Activated naive CD8-positive, alpha-beta T cell treated with anti-CD3 and anti-CD28 coated beads, Interleukin-2, amount 50 U/mL, for 24 hours (primary cell): ENCODE measurements around the gene TAF4B.
"Not testable (repeated sequence)": the region's sequence is repeated elsewhere in the genome, so short reads cannot be mapped to it uniquely, and the experiment has no call there.

Source experiments
- ATAC-seq: fragments of 150-1000 bp; cut with Tn5 transposase; one replicate; pipeline ENCODE4 v1.10.0; 2021
- DNase-seq: peaks from one replicate; pipeline ENCODE4 v3.0.0; 2021
- H3K27ac Mint-ChIP-seq: one replicate; pipeline ENCODE4 v1.8.0; 2021; ENCODE audit warnings: mild to moderate bottlenecking, mixed read lengths
- H3K27me3 Mint-ChIP-seq: one replicate; pipeline ENCODE4 v1.8.0; 2021; ENCODE audit warnings: mixed read lengths
- H3K36me3 Mint-ChIP-seq: one replicate; pipeline ENCODE4 v1.8.0; 2021; ENCODE audit warnings: low read depth, mixed read lengths
- H3K4me1 Mint-ChIP-seq: one replicate; pipeline ENCODE4 v1.8.0; 2021; ENCODE audit warnings: mixed read lengths
- H3K4me3 Mint-ChIP-seq: one replicate; pipeline ENCODE4 v1.8.0; 2021; ENCODE audit warnings: mild to moderate bottlenecking, moderate library complexity, mixed read lengths
- H3K9me3 Mint-ChIP-seq: one replicate; pipeline ENCODE4 v1.8.0; 2021; ENCODE audit warnings: mixed read lengths

TAF4B gene

GRCh38 chr18:26259416-26259815 is 33.2 kb downstream of the TAF4B start:
- Mint-ChIP-seq H3K4me1 (peaks cover 20% of the 10 kb centered on the region), H3K9me3 (peaks cover 11% of the 10 kb centered on the region), H3K36me3 (peaks cover 11% of the 10 kb centered on the region)
- DNase-seq, H3K27ac Mint-ChIP-seq, H3K4me3 Mint-ChIP-seq, H3K27me3 Mint-ChIP-seq, ATAC-seq: not testable (repeated sequence)

GRCh38 chr18:26262156-26262555 is 35.9 kb downstream of the TAF4B start:
- H3K4me1 Mint-ChIP-seq, result peaks cover 8% of the 10 kb centered on the region
- H3K9me3 Mint-ChIP-seq, result peaks cover 11% of the 10 kb centered on the region
- no peak overlapping the region for H3K27ac Mint-ChIP-seq
- H3K27me3 Mint-ChIP-seq, result no peaks in the 10 kb centered on the region
- peaks cover 13% of the 10 kb centered on the region for H3K36me3 Mint-ChIP-seq
- no peak for DNase-seq
- no peak overlapping the region for H3K4me3 Mint-ChIP-seq
- no peak for ATAC-seq

GRCh38 chr18:26267357-26267930 is 41.2 kb downstream of the TAF4B start:
- Mint-ChIP-seq H3K27me3 (no peaks in the 10 kb centered on the region), H3K4me3 (no peak overlapping the region), H3K27ac (no peak overlapping the region), H3K4me1 (no peaks in the 10 kb centered on the region), H3K36me3 (peaks cover 26% of the 10 kb centered on the region), H3K9me3 (no peaks in the 10 kb centered on the region)
- ATAC-seq (no peak), DNase-seq (no peak)

GRCh38 chr18:26268454-26268853 is 42.2 kb downstream of the TAF4B start:
- Mint-ChIP-seq H3K27me3 (no peaks in the 10 kb centered on the region), H3K4me3 (no peak overlapping the region), H3K36me3 (peaks cover 29% of the 10 kb centered on the region), H3K9me3 (no peaks in the 10 kb centered on the region), H3K4me1 (no peaks in the 10 kb centered on the region), H3K27ac (no peak overlapping the region)
- ATAC-seq, result no peak
- DNase-seq, result no peak

GRCh38 chr18:26271917-26272549 is 45.8 kb downstream of the TAF4B start:
- no peak for ATAC-seq
- Mint-ChIP-seq H3K27ac (no peak overlapping the region), H3K4me1 (no peaks in the 10 kb centered on the region), H3K9me3 (no peaks in the 10 kb centered on the region), H3K4me3 (no peak overlapping the region), H3K27me3 (no peaks in the 10 kb centered on the region), H3K36me3 (peaks cover 42% of the 10 kb centered on the region)
- DNase-seq, result no peak

GRCh38 chr18:26277374-26277773 is 51.1 kb downstream of the TAF4B start:
- no peak for DNase-seq
- H3K4me3 Mint-ChIP-seq, result no peak overlapping the region
- no peaks in the 10 kb centered on the region for H3K4me1 Mint-ChIP-seq
- H3K27me3 Mint-ChIP-seq, result no peaks in the 10 kb centered on the region
- no peak for ATAC-seq
- H3K36me3 Mint-ChIP-seq, result peaks cover 51% of the 10 kb centered on the region
- no peak overlapping the region for H3K27ac Mint-ChIP-seq
- peaks cover 9% of the 10 kb centered on the region for H3K9me3 Mint-ChIP-seq

- no peak overlapping the region for H3K27ac Mint-ChIP-seq
- no peaks in the 10 kb centered on the region for H3K27me3 Mint-ChIP-seq
- H3K9me3 Mint-ChIP-seq, result peaks cover 9% of the 10 kb centered on the region
- H3K4me1 Mint-ChIP-seq, result no peaks in the 10 kb centered on the region
- DNase-seq (no peak), ATAC-seq (no peak)
- H3K4me3 Mint-ChIP-seq, result no peak overlapping the region
- H3K36me3 Mint-ChIP-seq, result peaks cover 59% of the 10 kb centered on the region
Measured at GRCh38 chr18:26279428-26279827, 53.2 kb downstream of the TAF4B start.

- Mint-ChIP-seq H3K27ac (peak overlapping the region; percentile 35), H3K36me3 (peaks cover 38% of the 10 kb centered on the region), H3K9me3 (no peaks in the 10 kb centered on the region), H3K4me3 (no peak overlapping the region), H3K27me3 (no peaks in the 10 kb centered on the region), H3K4me1 (no peaks in the 10 kb centered on the region)
- no peak for DNase-seq
- no peak for ATAC-seq
Measured at GRCh38 chr18:26286008-26286407, 59.8 kb downstream of the TAF4B start.

GRCh38 chr18:26287644-26288043 is 61.4 kb downstream of the TAF4B start:
- DNase-seq (no peak), ATAC-seq (no peak)
- peaks cover 33% of the 10 kb centered on the region for H3K36me3 Mint-ChIP-seq
- H3K4me1 Mint-ChIP-seq, result no peaks in the 10 kb centered on the region
- no peaks in the 10 kb centered on the region for H3K27me3 Mint-ChIP-seq
- no peak overlapping the region for H3K4me3 Mint-ChIP-seq
- H3K27ac Mint-ChIP-seq, result no peak overlapping the region
- H3K9me3 Mint-ChIP-seq, result no peaks in the 10 kb centered on the region

GRCh38 chr18:26290385-26290784 is 64.1 kb downstream of the TAF4B start:
- ATAC-seq, result no peak
- Mint-ChIP-seq H3K9me3 (no peaks in the 10 kb centered on the region), H3K4me3 (no peak overlapping the region), H3K4me1 (peaks cover 4% of the 10 kb centered on the region), H3K36me3 (peaks cover 28% of the 10 kb centered on the region), H3K27me3 (no peaks in the 10 kb centered on the region), H3K27ac (no peak overlapping the region)
- DNase-seq, result no peak

GRCh38 chr18:26293982-26294381 is 67.7 kb downstream of the TAF4B start:
- DNase-seq (no peak), ATAC-seq (no peak)
- no peaks in the 10 kb centered on the region for H3K27me3 Mint-ChIP-seq
- peaks cover 28% of the 10 kb centered on the region for H3K36me3 Mint-ChIP-seq
- H3K9me3 Mint-ChIP-seq, result no peaks in the 10 kb centered on the region
- H3K4me3 Mint-ChIP-seq, result no peak overlapping the region
- H3K4me1 Mint-ChIP-seq, result peaks cover 4% of the 10 kb centered on the region
- no peak overlapping the region for H3K27ac Mint-ChIP-seq

GRCh38 chr18:26298107-26298506 is 71.9 kb downstream of the TAF4B start:
- no peak for ATAC-seq
- no peak overlapping the region for H3K27ac Mint-ChIP-seq
- H3K9me3 Mint-ChIP-seq, result no peaks in the 10 kb centered on the region
- H3K4me3 Mint-ChIP-seq, result no peak overlapping the region
- DNase-seq, result no peak
- H3K4me1 Mint-ChIP-seq, result peaks cover 4% of the 10 kb centered on the region
- no peaks in the 10 kb centered on the region for H3K27me3 Mint-ChIP-seq
- H3K36me3 Mint-ChIP-seq, result peaks cover 29% of the 10 kb centered on the region

GRCh38 chr18:26301681-26302080 is 75.4 kb downstream of the TAF4B start:
- ATAC-seq (no peak), DNase-seq (no peak)
- no peak overlapping the region for H3K27ac Mint-ChIP-seq
- H3K36me3 Mint-ChIP-seq, result peaks cover 16% of the 10 kb centered on the region
- H3K9me3 Mint-ChIP-seq, result no peaks in the 10 kb centered on the region
- H3K4me3 Mint-ChIP-seq, result no peak overlapping the region
- H3K4me1 Mint-ChIP-seq, result no peaks in the 10 kb centered on the region
- H3K27me3 Mint-ChIP-seq, result no peaks in the 10 kb centered on the region

GRCh38 chr18:26303222-26303621 is 77.0 kb downstream of the TAF4B start:
- not testable (repeated sequence) for H3K27me3 Mint-ChIP-seq, H3K27ac Mint-ChIP-seq, H3K9me3 Mint-ChIP-seq, DNase-seq, H3K4me1 Mint-ChIP-seq, H3K4me3 Mint-ChIP-seq, ATAC-seq
- peaks cover 15% of the 10 kb centered on the region for H3K36me3 Mint-ChIP-seq

- Mint-ChIP-seq H3K9me3 (no peaks in the 10 kb centered on the region), H3K27ac (no peak overlapping the region), H3K4me1 (peaks cover 3% of the 10 kb centered on the region), H3K27me3 (no peaks in the 10 kb centered on the region), H3K36me3 (peaks cover 16% of the 10 kb centered on the region), H3K4me3 (no peak overlapping the region)
- ATAC-seq (no peak), DNase-seq (no peak)
Measured at GRCh38 chr18:26304511-26304910, 78.3 kb downstream of the TAF4B start.
